PC-9 (cell line): ENCODE measurements around the gene EEPD1.

Source experiments
- CTCF ChIP-seq: fragments of 200-600 bp; sonication (generic); conservative IDR thresholded peaks from 2 replicates; pipeline ENCODE4 v1.6.1; 2017; ENCODE audit warnings: mixed run types, antibody characterized with exemption, mild to moderate bottlenecking, moderate library complexity
- EZH2 ChIP-seq: fragments of 200-600 bp; sonication (generic); IDR thresholded peaks from 2 replicates; pipeline ENCODE4 v1.8.0; 2017; ENCODE audit warnings: antibody characterized with exemption, low read depth

DNA sequence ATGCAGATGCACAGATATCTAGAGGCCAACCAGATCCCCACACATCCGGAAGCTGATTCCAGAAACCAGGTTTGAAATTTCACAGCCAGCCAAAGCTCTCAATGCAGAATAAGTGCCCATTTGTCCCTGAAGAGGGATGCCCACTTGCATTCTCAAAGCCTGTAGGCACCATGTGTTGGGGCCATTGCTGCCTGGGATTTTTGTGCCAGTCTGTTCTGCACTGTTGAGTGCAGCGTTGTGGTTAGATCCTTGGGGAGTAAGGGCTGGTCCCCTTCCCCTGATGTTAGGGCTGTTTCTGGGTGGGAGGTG is 62.4 kb downstream of the EEPD1 start:
- TF ChIP-seq EZH2 (no peak), CTCF (no peak)
